GM19099 (cell line): Measurements from ENCODE around the gene TAAR9.
A peak's percentile ranks its signal among the peaks of the same experiment; 100 is the strongest.

Source experiments
- POLR2A ChIP-seq: IDR thresholded peaks from 3 replicates; pipeline ENCODE4 v1.6.1; 2011; ENCODE audit warnings: low read depth; ENCODE audit not compliant: insufficient read length; ENCODE audit errors: extremely low read depth

Gene TAAR9

DNA sequence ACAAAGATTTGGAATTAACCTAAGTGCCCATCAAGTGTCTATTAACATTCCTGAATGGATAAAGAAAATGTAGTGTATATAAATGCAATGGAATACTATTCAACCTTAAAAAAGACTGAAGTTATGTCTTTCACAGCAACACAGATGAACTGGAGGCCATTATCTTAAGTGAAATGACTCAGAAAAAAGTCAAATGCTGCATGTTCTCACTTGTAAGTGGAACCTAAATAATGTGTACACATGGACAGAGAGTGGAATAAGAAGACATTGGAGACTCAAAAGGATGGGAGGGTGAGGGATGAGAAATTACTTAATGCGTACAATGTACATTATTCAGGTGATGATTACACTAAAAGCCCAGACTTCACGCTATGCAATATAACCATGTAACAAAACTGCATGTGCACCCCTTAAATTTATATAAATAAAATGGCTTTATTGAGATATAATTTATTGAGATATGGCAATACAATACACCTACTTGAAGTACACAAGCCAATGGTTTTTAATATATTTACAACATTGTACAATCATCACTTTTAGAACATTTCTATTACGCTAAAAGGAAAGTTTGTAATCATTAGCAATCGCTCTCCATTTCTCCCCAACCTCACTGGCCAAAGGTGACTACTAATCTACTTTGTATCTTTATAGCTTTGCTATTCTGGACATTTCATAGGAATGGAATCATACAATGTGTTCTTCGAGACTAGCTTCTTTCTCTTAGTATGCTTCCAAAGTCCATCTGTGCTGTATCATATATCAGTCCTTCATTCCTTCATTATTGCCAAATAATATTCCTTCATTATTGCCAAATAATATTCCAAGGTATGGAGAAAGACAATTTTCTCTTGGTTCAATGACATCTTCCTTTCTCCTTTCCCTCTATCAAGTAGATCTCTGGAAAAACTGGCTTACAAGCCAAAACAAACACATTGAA is 30.9 kb upstream of the TAAR9 start:
- TF ChIP-seq POLR2A: no peak

DNA sequence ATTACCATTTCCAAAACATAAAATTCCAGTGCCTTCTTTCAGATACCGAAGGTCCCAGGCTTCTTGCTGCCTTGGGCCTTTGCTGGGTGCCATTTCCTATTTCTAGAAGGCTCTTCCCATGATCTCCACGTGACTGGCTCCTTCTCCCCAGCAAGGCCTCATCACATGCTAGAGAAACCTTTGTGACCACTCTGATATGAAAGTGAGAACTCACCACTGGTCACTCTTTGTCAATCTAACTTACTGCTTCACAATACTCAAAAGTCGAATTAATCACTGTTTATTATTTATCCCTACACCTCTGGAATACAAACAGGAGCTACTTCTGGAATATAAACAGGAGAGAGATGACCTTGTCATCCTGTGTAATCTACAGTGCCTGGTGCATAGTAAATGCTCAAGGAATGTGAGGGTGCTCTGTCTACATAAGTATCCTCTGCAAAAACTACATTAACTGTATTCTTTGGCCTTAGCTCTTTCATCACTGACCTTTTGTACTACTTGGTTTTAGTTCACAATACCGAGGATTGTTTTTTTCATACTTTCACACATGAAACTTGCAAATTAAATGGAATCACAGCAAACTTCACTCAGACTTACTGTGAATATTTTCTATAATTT is 26.8 kb upstream of the TAAR9 start:
- no peak for TF ChIP-seq POLR2A

DNA sequence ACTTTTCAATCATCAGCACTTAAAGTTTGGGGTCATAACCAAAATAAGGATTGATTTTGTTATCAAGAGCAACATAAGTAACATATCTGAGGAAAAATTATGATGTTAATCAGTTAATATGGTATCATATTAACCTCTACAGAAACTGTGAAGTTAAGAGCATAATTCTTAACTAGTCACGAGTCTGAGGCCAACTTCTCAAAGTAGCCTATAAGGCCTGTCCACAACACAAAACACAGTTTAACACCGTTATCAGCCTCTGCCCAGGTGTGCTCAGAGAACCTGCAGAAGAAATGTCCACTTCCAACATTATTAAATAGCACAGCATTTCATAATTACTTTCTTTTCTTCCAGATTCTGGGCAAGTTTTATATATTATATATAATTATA is 26.3 kb upstream of the TAAR9 start:
- no peak for TF ChIP-seq POLR2A

DNA sequence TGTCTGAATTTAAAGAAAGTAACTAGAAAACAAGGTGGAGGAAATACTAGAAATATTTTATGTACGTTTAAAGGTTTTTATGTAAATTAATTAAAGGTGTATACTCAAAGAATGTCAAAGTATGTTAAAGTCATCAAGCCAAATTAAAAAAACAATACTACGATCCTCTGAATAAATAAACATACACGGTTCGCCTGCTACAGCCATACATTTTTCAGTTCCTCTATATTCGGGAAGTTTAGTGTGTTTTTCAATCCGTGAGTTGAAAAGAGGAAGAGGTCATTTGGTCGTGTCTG is 25.8 kb upstream of the TAAR9 start:
- TF ChIP-seq POLR2A: no peak

DNA sequence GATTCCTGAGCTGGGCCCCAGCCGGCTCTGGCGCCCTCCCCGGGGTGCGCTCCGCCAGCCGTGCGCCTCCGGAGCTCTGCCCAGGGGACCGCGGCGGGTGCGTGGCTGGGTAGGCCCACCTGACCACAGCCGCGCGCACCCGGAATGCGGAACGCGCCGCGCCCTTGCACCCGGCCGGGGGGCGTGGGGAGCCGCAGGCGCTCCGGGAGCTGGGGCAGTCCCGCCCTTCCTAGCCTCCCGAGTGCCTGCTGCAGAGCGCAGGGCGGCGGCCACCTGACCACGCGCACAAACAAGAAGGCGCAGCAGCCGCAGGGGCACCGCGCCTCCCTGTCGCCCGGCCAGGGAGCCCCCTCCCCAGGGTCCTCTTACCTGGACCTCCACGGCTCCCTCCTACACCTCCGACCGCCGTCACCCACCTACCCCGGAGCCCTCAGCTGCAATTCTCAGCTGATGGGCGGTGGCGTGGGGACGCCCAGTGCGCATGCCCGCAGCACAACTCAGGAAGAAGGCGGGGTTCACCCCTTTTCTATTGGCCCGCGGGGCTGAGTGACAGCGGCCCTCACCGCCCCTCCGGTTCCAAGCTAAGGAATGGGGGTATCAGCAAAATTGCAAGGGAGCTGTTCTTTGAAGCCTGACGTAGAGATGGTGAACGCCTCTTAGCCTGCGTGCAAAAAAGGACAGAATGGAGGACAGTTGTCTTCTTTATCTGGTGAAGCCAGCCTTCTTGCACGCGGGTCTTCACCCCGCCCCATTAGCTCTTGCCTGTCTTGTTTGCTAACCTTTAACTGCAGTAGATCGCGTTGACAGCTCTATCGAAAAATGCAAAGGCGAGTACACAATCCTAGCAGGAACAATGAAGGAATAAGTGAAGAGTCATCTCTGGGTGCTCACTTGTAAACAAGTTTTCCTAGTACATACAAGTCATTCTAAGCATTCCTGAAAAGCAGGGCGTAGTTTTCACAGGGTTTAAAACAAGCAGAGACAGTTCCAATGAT is 25.1 kb upstream of the TAAR9 start, which contains the start of gene STX7:
Gene STX7, minus strand, starts transcription at position 479 of the 995 bp plus-strand sequence. CDS start 9,586 bp downstream, outside the sequence.
- peak; percentile 76 for TF ChIP-seq POLR2A

DNA sequence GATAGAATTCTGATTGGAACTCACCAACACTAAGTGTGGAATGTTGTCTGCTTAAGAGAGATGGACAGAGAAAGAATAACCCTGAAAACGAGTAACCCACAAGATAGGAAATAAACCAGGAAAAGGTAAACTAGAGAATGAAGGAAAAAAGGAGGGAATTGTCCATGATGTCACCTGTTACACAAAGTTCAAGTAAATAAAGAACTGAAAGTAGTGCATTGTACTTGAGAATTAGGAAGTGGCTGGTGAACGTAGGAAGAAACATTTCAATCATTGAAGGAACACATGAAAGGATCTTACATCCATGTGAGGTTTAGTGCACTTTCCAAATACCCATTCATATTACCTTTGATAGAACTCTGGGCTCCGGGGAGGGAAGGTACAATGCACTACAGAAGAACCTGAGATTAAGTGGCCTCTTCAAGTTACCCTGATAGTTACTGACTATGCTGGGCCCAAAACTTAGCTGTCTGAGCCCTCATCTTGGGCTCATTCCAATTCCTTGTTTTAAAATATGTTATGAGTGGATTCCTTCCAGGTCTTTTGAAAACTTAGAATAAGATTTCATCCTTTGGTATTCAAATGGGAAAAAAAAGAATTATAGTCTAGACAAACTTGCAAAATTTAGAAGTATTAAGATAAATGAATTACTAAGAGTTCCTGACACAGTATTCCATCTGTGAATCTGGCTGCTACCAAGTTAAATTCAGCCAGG is 24.1 kb upstream of the TAAR9 start:
- TF ChIP-seq POLR2A: no peak

DNA sequence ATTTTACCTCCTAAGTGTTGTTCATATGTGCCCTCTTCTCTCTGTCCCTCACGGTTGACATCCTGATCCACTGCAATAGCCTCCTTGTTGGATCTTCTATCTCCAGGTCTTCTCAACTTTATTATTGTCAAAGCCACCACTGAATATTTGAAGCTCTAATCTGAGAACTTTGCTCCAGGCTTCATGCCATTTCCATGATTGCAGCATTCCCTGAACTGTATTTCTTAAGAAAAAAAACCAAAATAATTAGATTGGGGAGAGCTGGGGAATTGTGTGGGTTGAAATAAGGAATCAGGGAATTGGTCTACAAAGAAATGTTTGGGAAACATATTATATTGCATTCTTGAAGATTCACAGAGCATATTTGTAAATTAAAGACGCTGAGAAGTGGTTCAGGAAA is 22.7 kb upstream of the TAAR9 start:
- TF ChIP-seq POLR2A: no peak

DNA sequence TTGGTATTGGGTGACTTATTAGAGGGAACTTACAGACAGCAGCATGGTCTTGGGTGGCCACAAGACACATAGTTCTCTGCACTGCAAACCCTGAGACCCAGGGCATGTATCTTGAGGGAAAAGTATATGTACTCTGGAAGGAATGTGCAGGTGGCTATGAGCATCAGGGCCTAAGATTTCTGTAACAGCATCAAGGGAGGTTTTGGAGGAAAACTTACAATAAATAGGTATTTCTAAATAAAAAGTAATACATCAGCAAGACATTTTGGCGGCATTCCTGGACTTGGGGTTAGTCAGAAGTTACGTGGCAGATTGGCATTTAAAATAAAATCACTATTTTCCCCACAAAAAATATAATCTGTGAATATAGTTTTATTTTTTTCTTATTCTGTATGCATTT is 17.1 kb upstream of the TAAR9 start:
- TF ChIP-seq POLR2A: no peak

DNA sequence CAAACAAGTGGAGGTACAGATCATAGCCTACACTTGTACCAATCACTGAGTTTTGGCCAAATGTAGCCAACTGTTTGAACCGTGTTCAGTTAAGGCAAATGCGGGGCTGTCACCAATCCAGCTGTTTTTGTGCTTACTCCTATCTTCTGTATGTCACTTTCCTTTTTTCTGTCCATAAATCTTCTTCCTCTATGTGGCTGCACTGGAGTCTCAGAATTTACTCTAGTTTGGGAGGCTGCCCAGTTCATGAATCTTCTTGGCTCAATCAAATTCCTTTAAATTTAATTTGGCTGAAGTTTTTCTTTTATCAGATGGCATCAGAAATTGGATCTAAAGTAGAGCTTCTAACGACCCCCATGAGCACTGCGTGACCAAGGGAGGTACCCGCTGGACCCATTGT is 13.4 kb upstream of the TAAR9 start:
- TF ChIP-seq POLR2A: no peak

DNA sequence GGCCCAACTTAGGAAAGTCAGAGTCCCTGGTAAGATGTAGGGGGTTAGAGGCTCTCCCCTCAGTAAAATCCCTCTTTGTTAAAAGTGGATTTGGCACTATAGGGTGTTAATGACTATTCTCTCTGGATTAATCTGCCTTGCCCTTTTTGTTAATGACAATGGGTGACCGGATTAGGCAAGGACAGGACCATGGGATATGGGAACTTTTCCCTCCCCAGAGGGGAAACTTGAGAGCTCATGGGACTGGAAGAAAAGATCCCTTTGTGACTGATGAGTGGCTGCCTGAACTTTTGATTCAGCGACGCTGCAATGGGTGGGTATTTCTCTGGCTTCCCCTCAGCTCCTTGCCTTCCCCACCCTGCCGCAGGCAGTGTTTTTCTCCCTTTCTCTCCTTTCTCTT is 12.2 kb upstream of the TAAR9 start:
- no peak for TF ChIP-seq POLR2A

DNA sequence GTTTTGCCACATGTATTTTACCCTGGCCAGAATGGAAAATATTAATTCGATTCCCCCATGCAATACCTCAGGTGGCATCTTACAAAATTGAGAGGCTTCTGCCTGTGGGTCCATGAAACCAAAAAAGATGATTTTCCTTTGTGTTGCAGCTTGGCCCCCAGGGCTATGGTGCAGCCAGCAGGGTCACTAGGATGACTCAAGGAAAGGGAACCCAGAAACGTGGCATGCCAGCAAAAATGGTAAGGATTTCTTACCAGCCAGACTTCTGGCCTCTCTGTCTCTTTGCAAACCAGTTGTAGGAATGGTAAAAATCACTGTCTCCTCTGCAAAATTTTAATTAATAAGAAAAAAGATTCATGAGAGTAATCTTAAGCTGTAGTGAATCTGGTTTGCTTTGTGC is 11.6 kb upstream of the TAAR9 start:
- no peak for TF ChIP-seq POLR2A

DNA sequence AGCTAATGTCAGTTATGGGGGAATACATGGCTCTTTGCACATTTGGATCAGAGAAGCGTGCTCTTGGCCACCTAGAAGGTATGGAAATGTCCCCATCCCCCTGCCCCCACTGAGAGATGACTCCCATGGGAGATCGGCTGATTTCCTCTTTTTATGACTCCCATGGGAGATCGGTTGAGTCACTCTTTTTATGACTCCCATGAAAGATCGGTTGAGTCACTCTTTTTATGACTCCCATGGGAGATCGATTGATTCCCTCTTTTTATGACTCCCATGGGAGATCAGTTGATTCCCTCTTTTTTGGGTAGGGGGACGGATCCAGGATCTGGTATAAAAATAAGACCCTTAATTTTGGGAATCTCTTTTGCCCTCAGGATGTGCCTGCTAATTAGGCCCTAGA is 10.3 kb upstream of the TAAR9 start:
- no peak for TF ChIP-seq POLR2A

DNA sequence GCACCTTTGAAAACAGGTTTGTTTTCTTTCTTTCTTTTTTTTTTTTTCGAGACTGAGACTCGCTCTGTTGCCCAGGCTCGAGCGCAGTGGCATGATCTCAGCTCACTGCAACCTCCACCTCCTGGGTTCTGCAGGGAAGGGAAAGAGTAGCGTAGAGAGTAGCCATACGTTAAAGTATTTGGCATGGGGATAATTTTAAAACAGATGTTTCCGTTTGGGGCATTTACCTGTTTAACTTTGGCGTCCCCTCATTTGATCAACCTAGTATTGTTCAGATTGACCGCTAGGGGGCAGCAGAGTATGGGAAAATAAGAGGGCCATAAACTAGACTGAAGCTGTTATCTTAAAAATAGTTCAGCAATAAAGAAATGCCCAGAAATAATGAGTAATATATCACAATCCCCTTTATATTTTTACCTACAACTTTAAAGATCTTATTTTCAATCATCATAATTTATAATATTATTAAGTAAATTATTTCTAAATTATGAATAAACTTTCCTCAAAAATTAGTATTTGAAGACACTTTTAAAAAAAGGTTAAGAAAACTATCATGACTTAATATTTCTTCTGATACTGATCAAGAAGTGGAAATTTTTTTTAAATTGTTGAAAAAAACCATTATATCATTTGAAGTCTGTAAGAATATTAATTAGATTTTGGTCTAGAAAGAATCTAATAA is 7.6 kb upstream of the TAAR9 start:
- no peak for TF ChIP-seq POLR2A

DNA sequence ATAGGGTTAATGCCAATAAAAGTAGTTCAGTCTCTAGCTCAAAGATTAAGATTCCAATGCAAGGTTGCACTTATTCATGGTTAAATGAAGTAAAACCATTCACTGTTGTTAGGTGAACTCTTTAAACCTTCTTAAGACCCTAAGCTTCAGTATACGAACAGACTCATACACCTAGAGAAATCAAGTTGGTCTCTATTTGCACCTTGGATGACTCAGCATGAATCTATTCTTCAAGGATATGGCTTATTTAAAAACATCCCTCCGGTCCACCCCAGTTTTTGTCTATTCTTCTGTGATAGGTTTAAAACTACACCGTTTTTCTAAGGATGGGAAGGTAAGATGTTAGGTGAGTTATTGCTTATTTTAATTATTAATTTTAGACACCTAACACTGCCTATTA is 932 bp upstream of the TAAR9 start:
- TF ChIP-seq POLR2A: no peak

DNA sequence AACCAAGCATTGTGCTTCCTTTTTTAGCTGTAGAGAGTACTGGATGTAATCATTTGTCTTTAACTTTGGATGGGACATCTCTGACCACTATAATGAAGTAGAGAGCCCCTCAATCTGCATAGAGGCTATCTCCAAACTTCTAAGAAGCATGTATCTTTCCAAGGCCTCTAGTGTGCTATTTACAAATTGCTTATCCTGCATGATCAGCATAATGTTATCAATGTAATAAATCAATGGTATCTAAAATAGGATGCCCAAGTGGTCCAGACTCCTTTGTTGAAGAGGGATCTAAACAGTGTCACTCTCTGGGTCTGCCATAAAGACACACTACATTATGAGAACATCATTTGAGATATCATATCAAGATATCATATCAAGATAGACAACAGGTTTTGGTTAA is 6.7 kb downstream of the TAAR9 start:
- TF ChIP-seq POLR2A: no peak
